ENCODE measurements around the gene TPPP2. TPM values are rescaled to one million over a fixed set of nuclear protein-coding genes. Genes with fewer than 3 reads are reported as not detected.

The TPPP2 gene
- total RNA-seq, 2 donors from 2014 or later, result not detected

DNA sequence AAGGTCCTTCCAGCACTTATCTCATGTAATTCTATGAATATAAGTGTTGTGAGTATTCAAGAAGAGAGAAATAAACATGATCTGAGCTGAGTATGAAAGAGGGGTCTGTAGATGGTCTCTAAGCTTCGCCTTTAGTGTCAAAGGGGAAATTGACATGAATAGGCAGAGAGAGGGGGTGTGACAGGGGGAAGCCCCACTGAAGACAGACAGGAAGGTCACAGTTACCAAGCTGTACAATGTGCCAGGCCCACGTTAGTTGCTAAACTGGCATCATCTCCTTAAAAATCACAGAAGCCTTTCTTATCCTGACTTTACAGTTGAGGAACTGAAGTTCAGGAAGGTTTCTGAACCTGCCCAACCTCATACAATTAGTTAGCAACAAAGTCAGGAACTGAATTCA, 47.7 kb downstream of the TPPP2 start:
- H3K4me3 Mint-ChIP-seq, result no peak overlapping the region
- no peaks in the 10 kb centered on the region for H3K36me3 Mint-ChIP-seq
- H3K9me3 Mint-ChIP-seq, result no peaks in the 10 kb centered on the region
- DNase-seq (ENCODE audit: low spot score) (peak; percentile 38), ATAC-seq (no peak)
- H3K27me3 Mint-ChIP-seq, result peaks cover 10 to 11% of the 10 kb centered on the region in 2 donors
- H3K4me1 Mint-ChIP-seq (ENCODE audit: low read depth in 2 of 2), result no peaks in the 10 kb centered on the region
- no peak overlapping the region for H3K27ac Mint-ChIP-seq

DNA sequence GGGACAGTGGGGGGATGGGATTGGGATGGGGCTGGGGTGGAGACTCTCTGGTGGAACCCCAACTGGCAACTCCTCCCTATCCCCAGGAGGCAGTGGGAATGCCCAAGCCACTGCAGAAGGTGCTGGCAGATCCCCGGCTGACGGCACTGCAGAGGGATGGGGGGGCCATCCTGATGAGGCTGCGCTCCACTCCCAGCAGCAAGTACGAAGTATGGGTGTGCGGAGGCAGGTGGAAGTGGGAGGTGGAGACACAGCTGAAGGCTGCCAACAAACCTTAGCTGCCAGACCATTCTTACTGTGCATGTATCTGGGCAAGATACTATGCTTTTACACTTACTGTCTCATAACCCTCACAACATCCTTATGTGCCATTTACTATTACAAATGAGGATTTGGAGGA, 48.3 kb downstream of the TPPP2 start:
- H3K4me3 Mint-ChIP-seq, result no peak overlapping the region
- H3K4me1 Mint-ChIP-seq (ENCODE audit: low read depth in 2 of 2), result no peaks in the 10 kb centered on the region
- no peak for ATAC-seq
- H3K36me3 Mint-ChIP-seq, result no peaks in the 10 kb centered on the region
- no peak overlapping the region for H3K27ac Mint-ChIP-seq
- peaks cover 5 to 11% of the 10 kb centered on the region in 2 donors for H3K27me3 Mint-ChIP-seq
- DNase-seq (ENCODE audit: low spot score), result no peak
- H3K9me3 Mint-ChIP-seq, result no peaks in the 10 kb centered on the region

DNA sequence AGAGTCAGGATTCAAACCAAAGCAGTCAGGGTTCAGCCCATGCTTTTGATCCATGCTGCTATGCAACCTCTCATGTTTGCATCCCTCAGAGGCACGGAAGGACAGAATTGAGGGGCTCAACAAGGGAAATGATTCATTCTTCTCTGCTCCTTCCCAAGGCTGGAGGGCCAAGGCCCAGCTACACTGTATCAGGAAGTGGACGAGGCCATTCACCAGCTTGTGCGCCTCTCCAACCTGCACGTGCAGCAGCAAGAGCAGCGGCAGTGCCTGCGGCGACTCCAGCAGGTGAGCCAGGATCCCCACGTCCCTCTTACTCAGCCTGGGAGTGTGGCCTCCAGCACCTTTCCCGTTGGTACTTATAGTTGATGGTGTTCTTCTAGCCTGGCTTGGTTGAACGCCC, 48.7 kb downstream of the TPPP2 start:
- H3K4me3 Mint-ChIP-seq, result no peak overlapping the region
- H3K27ac Mint-ChIP-seq, result no peak overlapping the region
- peaks cover under 1 to 6% of the 10 kb centered on the region in 2 donors for H3K27me3 Mint-ChIP-seq
- no peaks in the 10 kb centered on the region for H3K4me1 Mint-ChIP-seq (ENCODE audit: low read depth in 2 of 2)
- H3K36me3 Mint-ChIP-seq, result no peaks in the 10 kb centered on the region
- DNase-seq (ENCODE audit: low spot score) (no peak), ATAC-seq (no peak)
- H3K9me3 Mint-ChIP-seq, result no peaks in the 10 kb centered on the region

DNA sequence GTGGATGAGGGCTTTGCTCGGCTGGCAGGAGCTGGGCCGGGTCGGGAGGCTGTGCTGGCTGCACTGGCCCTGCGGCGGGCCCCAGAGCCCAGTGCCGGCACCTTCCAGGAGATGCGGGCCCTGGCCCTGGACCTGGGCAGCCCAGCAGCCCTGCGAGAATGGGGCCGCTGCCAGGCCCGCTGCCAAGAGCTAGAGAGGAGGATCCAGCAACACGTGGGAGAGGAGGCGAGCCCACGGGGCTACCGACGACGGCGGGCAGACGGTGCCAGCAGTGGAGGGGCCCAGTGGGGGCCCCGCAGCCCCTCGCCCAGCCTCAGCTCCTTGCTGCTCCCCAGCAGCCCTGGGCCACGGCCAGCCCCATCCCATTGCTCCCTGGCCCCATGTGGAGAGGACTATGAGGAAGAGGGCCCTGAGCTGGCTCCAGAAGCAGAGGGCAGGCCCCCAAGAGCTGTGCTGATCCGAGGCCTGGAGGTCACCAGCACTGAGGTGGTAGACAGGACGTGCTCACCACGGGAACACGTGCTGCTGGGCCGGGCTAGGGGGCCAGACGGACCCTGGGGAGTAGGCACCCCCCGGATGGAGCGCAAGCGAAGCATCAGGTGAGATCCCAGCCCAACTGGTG, 51.6 kb downstream of the TPPP2 start:
- H3K27me3 Mint-ChIP-seq, result peaks cover 0 to 6% of the 10 kb centered on the region in 2 donors
- H3K9me3 Mint-ChIP-seq, result no peaks in the 10 kb centered on the region
- peaks cover 6 to 7% of the 10 kb centered on the region in 2 donors for H3K4me1 Mint-ChIP-seq (ENCODE audit: low read depth in 2 of 2)
- no peak overlapping the region for H3K27ac Mint-ChIP-seq
- DNase-seq (ENCODE audit: low spot score), result no peak
- H3K4me3 Mint-ChIP-seq, result no peak overlapping the region
- ATAC-seq, result no peak
- H3K36me3 Mint-ChIP-seq, result no peaks in the 10 kb centered on the region

Other genes starting within 250 kb of the TPPP2 start
- gene RNASE6, start 248.9 kb upstream of the TPPP2 start, total RNA-seq, result 1 to 10 TPM in 1 of 2 donors, under 1 TPM in 1; 0.56 to 1.3 TPM
- gene RNASE1, start 227.4 kb upstream of the TPPP2 start, total RNA-seq, result not detected
- gene RNASE3, start 138.8 kb upstream of the TPPP2 start, total RNA-seq, result not detected
- gene RNASE2, start 74.7 kb upstream of the TPPP2 start, total RNA-seq, result not detected
- 100 to 1,000 TPM in 1 of 2 donors, 10 to 100 TPM in 1; 70.5 to 101 TPM for gene METTL17, start 40.2 kb upstream of the TPPP2 start, total RNA-seq
- under 1 TPM in 1 of 2 donors, not detected in 1; 0.53 TPM for gene SLC39A2, start 30.9 kb upstream of the TPPP2 start, total RNA-seq
- 1 to 10 TPM; 1.9 to 3.1 TPM for gene NDRG2, start 5.2 kb upstream of the TPPP2 start, total RNA-seq
- gene RNASE13, start 4.6 kb downstream of the TPPP2 start, total RNA-seq, result not detected
- not detected for gene RNASE7, start 12.1 kb downstream of the TPPP2 start, total RNA-seq
- not detected for gene RNASE8, start 27.6 kb downstream of the TPPP2 start, total RNA-seq
- gene ARHGEF40, start 40.1 kb downstream of the TPPP2 start, total RNA-seq, result under 1 TPM; 0.36 to 0.75 TPM
- gene ZNF219, start 68.4 kb downstream of the TPPP2 start, total RNA-seq, result 1 to 10 TPM; 4.5 to 9.5 TPM
- not detected for gene TMEM253, start 70.8 kb downstream of the TPPP2 start, total RNA-seq
- gene OR5AU1, start 125.8 kb downstream of the TPPP2 start, total RNA-seq, result not detected
- 100 to 1,000 TPM; 834 to 917 TPM for gene HNRNPC, start 239.2 kb downstream of the TPPP2 start, total RNA-seq
- gene RPGRIP1, start 249.9 kb downstream of the TPPP2 start, total RNA-seq, result under 1 TPM in 1 of 2 donors, not detected in 1; 0.17 TPM